Caco-2 (cell line): ENCODE data around the gene ERBB2. TPM values are rescaled to one million over a fixed set of nuclear protein-coding genes. Genes with fewer than 3 reads are reported as not detected.

Source experiments
- BruUV-seq: library from RNA; stranded (reverse); fragments of 400-500 nt; replicated peaks from 2 replicates; lab custom pipeline; 2021; lab: Mats Ljungman, UMichigan
- CTCF ChIA-PET: fragments of 300-600 bp; sonication (Branson Sonifier 250); formaldehyde crosslinking; loops from one replicate; lab custom pipeline; 2022; ENCODE audit warnings: antibody characterized with exemption; lab: Charles Lee
- POLR2A ChIA-PET: fragments of 300-600 bp; sonication (Branson Sonifier 250); formaldehyde crosslinking; loops from one replicate; lab custom pipeline; 2022; ENCODE audit warnings: antibody characterized with exemption; lab: Charles Lee
- DNase-seq, 2 experiments: peaks; one replicate each; pipeline versions ENCODE4 v3.0.0 to v3.0.0-alpha.2; 2020 to 2022
- H3K27me3 ChIP-seq: replicated peaks from 2 replicates; pipeline ENCODE4 v1.6.0; 2011; ENCODE audit warnings: low read length; ENCODE audit not compliant: control insufficient read depth, insufficient read depth
- H3K36me3 ChIP-seq: 2 replicates; pipeline ENCODE4 v1.5.1; 2011; ENCODE audit warnings: low read length; ENCODE audit not compliant: control insufficient read depth, insufficient read depth
- H3K4me1 ChIP-seq: fragments of 250-450 bp; sonication (Bioruptor Pico); 2 replicates; pipeline ENCODE4 v1.5.1; 2020; ENCODE audit warnings: mild to moderate bottlenecking
- H3K4me3 ChIP-seq: 2 replicates; pipeline ENCODE4 v1.5.1; 2011; ENCODE audit warnings: low read depth, mild to moderate bottlenecking, control low read depth, low read length
- H3K9me3 ChIP-seq: fragments of 250-450 bp; sonication (Bioruptor Pico); 2 replicates; pipeline ENCODE4 v1.5.1; 2020; ENCODE audit warnings: mild to moderate bottlenecking, moderate library complexity
- H3K27ac Mint-ChIP-seq: one replicate; pipeline ENCODE4 v1.8.0; 2022; ENCODE audit warnings: mixed read lengths; ENCODE audit not compliant: unreplicated experiment
- H3K27me3 Mint-ChIP-seq: one replicate; pipeline ENCODE4 v1.8.0; 2022; ENCODE audit warnings: mixed read lengths; ENCODE audit not compliant: insufficient read depth, unreplicated experiment
- H3K36me3 Mint-ChIP-seq: one replicate; pipeline ENCODE4 v1.8.0; 2022; ENCODE audit warnings: mild to moderate bottlenecking, mixed read lengths; ENCODE audit not compliant: insufficient read depth, unreplicated experiment
- H3K4me1 Mint-ChIP-seq: one replicate; pipeline ENCODE4 v1.8.0; 2022; ENCODE audit warnings: low read depth, mixed read lengths; ENCODE audit not compliant: unreplicated experiment
- H3K4me3 Mint-ChIP-seq: one replicate; pipeline ENCODE4 v1.8.0; 2022; ENCODE audit warnings: mild to moderate bottlenecking, moderate library complexity, mixed read lengths; ENCODE audit not compliant: unreplicated experiment
- H3K9me3 Mint-ChIP-seq: one replicate; pipeline ENCODE4 v1.8.0; 2022; ENCODE audit warnings: mixed read lengths; ENCODE audit not compliant: unreplicated experiment
- CTCF ChIP-seq, 2 experiments: fragments of 200-600 bp in 1 of 2; IDR thresholded peaks; 1 replicate in 1 of 2; 2 replicates in 1 of 2; pipeline versions ENCODE4 v1.5.1 to v1.8.0; 2011 to 2022; ENCODE audit warnings: antibody characterized with exemption in 1 of 2, control low read depth in 1 of 2, inconsistent platforms in 1 of 2, low read depth in 1 of 2, low read length in 1 of 2, mild to moderate bottlenecking in 1 of 2, moderate library complexity in 1 of 2; ENCODE audit not compliant: insufficient read depth in 1 of 2, severe bottlenecking in 1 of 2, unreplicated experiment in 1 of 2
- intact Hi-C: fragments of 100-400 bp; cut with micrococcal nuclease; formaldehyde crosslinking; loops from one replicate; pipeline ENCODE4 v1.10.0; 2022; ENCODE audit not compliant: unreplicated experiment
- total RNA-seq: library from RNA; stranded (reverse); gene quantifications from 2 replicates; pipeline ENCODE4 v1.2.3, GENCODE V29; 2022

ERBB2 gene
- total RNA-seq, 1 experiment from 2014 or later, result 121 TPM

- intact Hi-C loops, result no loop called here
- H3K4me3 ChIP-seq, result no peak overlapping the region
- peaks cover 19% of the 10 kb centered on the region for H3K36me3 Mint-ChIP-seq
- H3K27ac Mint-ChIP-seq, result peak overlapping the region; percentile 13
- DNase-seq, result no peak
- no peaks in the 10 kb centered on the region for H3K9me3 Mint-ChIP-seq
- no TSS peak for BruUV-seq
- no peaks in the 10 kb centered on the region for H3K27me3 ChIP-seq
- H3K4me3 Mint-ChIP-seq, result no peak overlapping the region
- H3K4me1 Mint-ChIP-seq, result peaks cover 18% of the 10 kb centered on the region
- no peak for TF ChIP-seq CTCF (IDR thresholded peaks at IDR 0.05; ENCODE audit: insufficient read depth in 1 of 2, low read depth in 1 of 2, low read length in 1 of 2, severe bottlenecking in 1 of 2, unreplicated experiment in 1 of 2)
- ChIA-PET POLR2A (no interaction called here), CTCF (interaction anchor here (0.6 to 3.6 kb wide), 12 partner anchors 13 to 112 kb away, joined by 3 to 22 read pairs (median 4); partner anchors contain the start of genes MIEN1, PNMT, STARD3 and TCAP)
- peaks cover 2% of the 10 kb centered on the region; the same call in 1 of the 2 replicates for H3K36me3 ChIP-seq
- H3K27me3 Mint-ChIP-seq, result no peaks in the 10 kb centered on the region
- peaks cover 19% of the 10 kb centered on the region for H3K4me1 ChIP-seq
- no peaks in the 10 kb centered on the region for H3K9me3 ChIP-seq
These were observed 47.1 kb upstream of the ERBB2 start for GRCh38 chr17:39652587-39653315.

- intact Hi-C loops, result no loop called here
- ChIA-PET CTCF (interaction anchor here (0.6 to 3.6 kb wide), 10 partner anchors 10 to 113 kb away, joined by 3 to 22 read pairs (median 5); partner anchors contain the start of genes MIEN1, PNMT, STARD3 and TCAP), POLR2A (no interaction called here)
- Mint-ChIP-seq H3K27ac (no peak overlapping the region), H3K4me3 (no peak overlapping the region), H3K4me1 (peaks cover 18% of the 10 kb centered on the region), H3K27me3 (no peaks in the 10 kb centered on the region), H3K36me3 (peaks cover 19% of the 10 kb centered on the region), H3K9me3 (no peaks in the 10 kb centered on the region)
- Histone ChIP-seq H3K9me3 (no peaks in the 10 kb centered on the region), H3K27me3 (no peaks in the 10 kb centered on the region), H3K4me1 (peaks cover 19% of the 10 kb centered on the region), H3K4me3 (no peak overlapping the region), H3K36me3 (peaks cover 2% of the 10 kb centered on the region; the same call in 1 of the 2 replicates)
- no peak for DNase-seq
- no TSS peak for BruUV-seq
- TF ChIP-seq CTCF (IDR thresholded peaks at IDR 0.05; ENCODE audit: insufficient read depth in 1 of 2, low read depth in 1 of 2, low read length in 1 of 2, severe bottlenecking in 1 of 2, unreplicated experiment in 1 of 2), result no peak
These were observed 46.6 kb upstream of the ERBB2 start for GRCh38 chr17:39653316-39653661.

GRCh38 chr17:39653662-39654331 lies 46.1 kb upstream of the ERBB2 start:
- H3K4me1 ChIP-seq, result peaks cover 19% of the 10 kb centered on the region
- POLR2A ChIA-PET, result no interaction called here
- H3K9me3 ChIP-seq, result no peaks in the 10 kb centered on the region
- H3K27ac Mint-ChIP-seq, result no peak overlapping the region
- peaks cover 18% of the 10 kb centered on the region for H3K4me1 Mint-ChIP-seq
- no peaks in the 10 kb centered on the region for H3K27me3 ChIP-seq
- H3K4me3 ChIP-seq, result no peak overlapping the region
- peak in 1 of 2 experiments; percentile 69 for DNase-seq
- no peaks in the 10 kb centered on the region for H3K9me3 Mint-ChIP-seq
- H3K36me3 Mint-ChIP-seq, result peaks cover 19% of the 10 kb centered on the region
- peaks cover 2% of the 10 kb centered on the region; the same call in 1 of the 2 replicates for H3K36me3 ChIP-seq
- TF ChIP-seq CTCF (IDR thresholded peaks at IDR 0.05; ENCODE audit: insufficient read depth in 1 of 2, low read depth in 1 of 2, low read length in 1 of 2, severe bottlenecking in 1 of 2, unreplicated experiment in 1 of 2), result peak; percentile 76 to 81
- intact Hi-C loops, result no loop called here
- CTCF ChIA-PET, result interaction anchor here (0.9 to 3.6 kb wide), 10 partner anchors 10 to 77 kb away, joined by 4 to 22 read pairs (median 5); partner anchors contain the start of genes MIEN1, PNMT, STARD3 and TCAP
- no peak overlapping the region for H3K4me3 Mint-ChIP-seq
- no TSS peak for BruUV-seq
- no peaks in the 10 kb centered on the region for H3K27me3 Mint-ChIP-seq
